ENCODE measurements around the gene KCNH4. TPM values are rescaled to one million over a fixed set of nuclear protein-coding genes. Genes with fewer than 3 reads are reported as not detected.

The KCNH4 gene
- total RNA-seq, 2 donors from 2014 or later: not detected

GRCh38 chr17:42125565-42125964 lies 55.4 kb downstream of the KCNH4 start:
- Histone ChIP-seq H3K36me3 (replicated peaks in 1 of 2; ENCODE audit: insufficient read depth in 1 of 2, low read depth in 2 of 2) (peaks cover 0 to 21% of the 10 kb centered on the region in 2 donors), H3K27me3 (no peaks in the 10 kb centered on the region), H3K27ac (no peak overlapping the region), H3K9me3 (no peaks in the 10 kb centered on the region), H3K4me1 (peaks cover 30% of the 10 kb centered on the region), H3K4me3 (no peak overlapping the region)
- no peak for DNase-seq
- TF ChIP-seq POLR2A (IDR thresholded peaks at IDR 0.05): no peak
- no peak for TF ChIP-seq CTCF (IDR thresholded peaks at IDR 0.05)
- no peak for ATAC-seq
- intact Hi-C loops (cut with DNase I): no loop called here
- WGBS, 2 donors: 84 to 86% methylated on average over 12 of the region's 12 CpGs

- intact Hi-C loops (cut with DNase I): no loop called here
- DNase-seq (no peak), ATAC-seq (no peak)
- no peak overlapping the region for H3K27ac ChIP-seq
- H3K4me3 ChIP-seq: no peak overlapping the region
- no peaks in the 10 kb centered on the region for H3K27me3 ChIP-seq
- TF ChIP-seq POLR2A (IDR thresholded peaks at IDR 0.05): no peak
- TF ChIP-seq CTCF (IDR thresholded peaks at IDR 0.05): peak in 1 of 7 experiments; percentile 6
- peaks cover 0 to 16% of the 10 kb centered on the region in 2 donors for H3K36me3 ChIP-seq (replicated peaks in 1 of 2; ENCODE audit: insufficient read depth in 1 of 2, low read depth in 2 of 2)
- H3K4me1 ChIP-seq: peaks cover 31% of the 10 kb centered on the region
- H3K9me3 ChIP-seq: no peaks in the 10 kb centered on the region
- 89 to 97% methylated on average over 2 to 3 of the region's 3 CpGs for WGBS, 2 donors
Observed at GRCh38 chr17:42124256-42124655, 56.7 kb downstream of the KCNH4 start.

- 20 to 36% methylated on average over 6 to 61 of the region's 61 CpGs for WGBS, 2 donors
- Histone ChIP-seq H3K9me3 (no peaks in the 10 kb centered on the region), H3K36me3 (replicated peaks in 1 of 2; ENCODE audit: insufficient read depth in 1 of 2, low read depth in 2 of 2) (peaks cover 0 to 9% of the 10 kb centered on the region in 2 donors), H3K4me1 (peaks cover 30% of the 10 kb centered on the region), H3K4me3 (no peak within 1 kb of the TSS), H3K27me3 (no peaks in the 10 kb centered on the region), H3K27ac (peak within 1 kb of the TSS; percentile 74 to 89 (median 86))
- intact Hi-C loops (cut with DNase I): no loop called here
- TF ChIP-seq POLR2A (IDR thresholded peaks at IDR 0.05) (peak; percentile 64 to 79 (median 70)), CTCF (IDR thresholded peaks at IDR 0.05) (peak in 1 of 7 experiments; percentile 11)
- DNase-seq (peak; percentile 91 to 96 (median 94)), ATAC-seq (peak; percentile 86)
Observed at GRCh38 chr17:42122371-42123303, 58.3 kb downstream of the KCNH4 start, which contains the start of gene HSPB9. Gene HSPB9, plus strand, starts transcription at chr17:42122804. Its CDS starts 47 bp downstream, at chr17:42122851.

- 2 to 6% methylated on average over 10 to 53 of the region's 57 CpGs for WGBS, 2 donors
- peaks cover 39% of the 10 kb centered on the region for H3K4me1 ChIP-seq
Observed at GRCh38 chr17:42120770-42121769, 59.9 kb downstream of the KCNH4 start, which contains the start of gene KAT2A. Gene KAT2A, minus strand, starts transcription at chr17:42121367. Its CDS starts 63 bp downstream, at chr17:42121304.

More at GRCh38 chr17:42120770-42121769, 59.9 kb downstream of the KCNH4 start, which contains the start of gene KAT2A:
- Histone ChIP-seq H3K36me3 (replicated peaks in 1 of 2; ENCODE audit: insufficient read depth in 1 of 2, low read depth in 2 of 2) (peaks cover 0 to 4% of the 10 kb centered on the region in 2 donors), H3K27ac (peak within 1 kb of the TSS; percentile 74 to 89 (median 86)), H3K27me3 (no peaks in the 10 kb centered on the region), H3K4me3 (peak within 1 kb of the TSS; percentile 39 to 81), H3K9me3 (no peaks in the 10 kb centered on the region)
- DNase-seq: peak; percentile 84 to 87 (median 86)
- no peak for TF ChIP-seq CTCF (IDR thresholded peaks at IDR 0.05)
- TF ChIP-seq POLR2A (IDR thresholded peaks at IDR 0.05): peak in 2 of 3 donors; percentile 63 to 72
- ATAC-seq: peak; percentile 74
- intact Hi-C loops (cut with DNase I): no loop called here

Data from body of pancreas (tissue), 4 donors.